Stomach (tissue), 4 donors: ENCODE measurements around the gene TPPP.
A peak's percentile ranks its signal among the peaks of the same experiment; 100 is the strongest.

Source experiments
- CTCF ChIP-seq, 7 experiments: fragments of 450-650 bp in 4 of 7; fragments of 200-600 bp in 3 of 7; sonication (generic) in 3 of 7; IDR thresholded peaks; one replicate each; pipeline ENCODE4 v1.5.1; 2016 to 2019; ENCODE audit warnings: antibody characterized with exemption in 7 of 7, control low read depth in 2 of 7, mild to moderate bottlenecking in 1 of 7
- EP300 ChIP-seq: sonication (generic); formaldehyde crosslinking; IDR thresholded peaks from one replicate; pipeline ENCODE4 v1.6.1; 2017; ENCODE audit warnings: antibody characterized with exemption
- POLR2A ChIP-seq, 4 donors: fragments of 450-650 bp; IDR thresholded peaks; one replicate each; pipeline ENCODE4 v1.6.1; 2016; ENCODE audit warnings: antibody characterized with exemption in 4 of 4, control low read depth in 2 of 4, mild to moderate bottlenecking in 1 of 4, moderate library complexity in 1 of 4
- POLR2AphosphoS5 ChIP-seq, 3 donors: sonication (generic); formaldehyde crosslinking; IDR thresholded peaks; one replicate each; pipeline ENCODE4 v1.6.1; 2016; ENCODE audit warnings: antibody characterized with exemption in 3 of 3

GRCh38 chr5:664343-664993, 28.7 kb downstream of the TPPP start:
- TF ChIP-seq CTCF (IDR thresholded peaks at IDR 0.05), result peak in 3 of 7 experiments; percentile 2 to 35 (median 24)
- no peak for TF ChIP-seq POLR2A (IDR thresholded peaks at IDR 0.05)
- peak in 2 of 3 donors; percentile 36 to 65 for TF ChIP-seq POLR2AphosphoS5 (IDR thresholded peaks at IDR 0.05)
- TF ChIP-seq EP300, result no peak
